Activated CD4-positive, alpha-beta T cell treated with anti-CD3 and anti-CD28 coated beads, Interleukin-2, amount 50 U/mL, for 4 hours (primary cell): ENCODE results near the gene TOP2A.
"Not testable (repeated sequence)": the region's sequence is repeated elsewhere in the genome, so short reads cannot be mapped to it uniquely, and the experiment has no call there.

Experiments
- DNase-seq, 2 experiments: peaks; one replicate each; pipeline ENCODE4 v3.0.0-alpha.2; 2020

Gene TOP2A

GRCh38 chr17:40373999-40374398 is 43.7 kb downstream of the TOP2A start:
- DNase-seq, result no peak

GRCh38 chr17:40373324-40373723 is 44.4 kb downstream of the TOP2A start:
- no peak for DNase-seq

- DNase-seq, result not testable (repeated sequence)
These were observed 45.1 kb downstream of the TOP2A start for GRCh38 chr17:40372644-40373043.

GRCh38 chr17:40372031-40372430 is 45.7 kb downstream of the TOP2A start:
- no peak for DNase-seq

DNA sequence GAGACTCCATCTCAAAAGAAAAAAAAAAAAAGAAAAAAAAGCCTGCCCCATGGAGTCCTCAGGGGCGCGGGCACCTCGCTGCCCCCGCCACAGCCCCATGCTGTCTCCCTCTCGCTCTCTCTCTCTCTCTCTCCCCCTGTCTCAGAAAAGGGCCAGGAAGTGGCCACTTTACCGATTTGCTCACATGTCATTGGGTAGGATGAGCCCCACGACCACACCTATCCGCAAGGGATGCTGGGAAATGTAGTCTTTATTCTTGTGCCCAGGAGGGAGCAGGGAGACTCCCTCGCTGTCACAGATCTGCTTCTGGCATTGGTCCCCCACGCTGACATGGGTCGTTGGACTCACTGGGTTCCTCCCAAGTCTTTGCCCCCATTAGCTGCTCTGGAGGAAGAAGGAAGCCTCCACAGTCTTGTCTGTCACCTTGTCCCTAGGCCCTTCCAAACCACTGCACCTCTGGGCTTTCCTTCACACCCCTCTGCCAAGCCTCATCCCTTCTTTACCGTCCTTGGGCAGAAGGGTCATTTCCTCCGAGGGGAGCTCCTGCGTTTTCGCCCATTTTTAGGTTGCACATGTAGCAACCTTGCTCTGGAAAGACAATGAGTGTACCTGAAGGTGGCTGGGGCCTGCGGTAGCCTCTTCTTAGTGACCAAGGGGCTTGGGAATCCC is 46.3 kb downstream of the TOP2A start:
- no peak for DNase-seq

DNA sequence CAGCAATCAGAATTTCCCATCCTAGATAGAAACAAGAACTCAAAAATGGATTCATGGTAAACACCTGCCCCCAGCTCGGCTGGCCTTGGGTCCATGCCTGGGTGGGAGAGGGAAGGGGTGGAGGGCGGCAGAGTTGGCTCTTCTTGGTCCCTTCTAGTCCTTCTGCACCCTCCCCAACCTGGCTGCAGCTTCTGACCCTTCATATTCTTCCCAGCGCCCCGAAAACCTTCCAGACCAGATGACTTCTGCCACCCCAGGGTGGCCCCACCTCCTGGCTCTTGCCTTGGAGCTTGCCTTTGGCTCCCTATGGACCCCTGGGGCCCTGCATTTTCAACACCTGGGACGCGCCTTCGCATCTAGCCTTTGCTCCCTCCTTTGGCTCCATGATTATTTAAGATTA is 47.8 kb downstream of the TOP2A start:
- DNase-seq, result no peak

- DNase-seq, result not testable (repeated sequence)
These were observed 50.0 kb downstream of the TOP2A start for GRCh38 chr17:40367728-40368127.

DNA sequence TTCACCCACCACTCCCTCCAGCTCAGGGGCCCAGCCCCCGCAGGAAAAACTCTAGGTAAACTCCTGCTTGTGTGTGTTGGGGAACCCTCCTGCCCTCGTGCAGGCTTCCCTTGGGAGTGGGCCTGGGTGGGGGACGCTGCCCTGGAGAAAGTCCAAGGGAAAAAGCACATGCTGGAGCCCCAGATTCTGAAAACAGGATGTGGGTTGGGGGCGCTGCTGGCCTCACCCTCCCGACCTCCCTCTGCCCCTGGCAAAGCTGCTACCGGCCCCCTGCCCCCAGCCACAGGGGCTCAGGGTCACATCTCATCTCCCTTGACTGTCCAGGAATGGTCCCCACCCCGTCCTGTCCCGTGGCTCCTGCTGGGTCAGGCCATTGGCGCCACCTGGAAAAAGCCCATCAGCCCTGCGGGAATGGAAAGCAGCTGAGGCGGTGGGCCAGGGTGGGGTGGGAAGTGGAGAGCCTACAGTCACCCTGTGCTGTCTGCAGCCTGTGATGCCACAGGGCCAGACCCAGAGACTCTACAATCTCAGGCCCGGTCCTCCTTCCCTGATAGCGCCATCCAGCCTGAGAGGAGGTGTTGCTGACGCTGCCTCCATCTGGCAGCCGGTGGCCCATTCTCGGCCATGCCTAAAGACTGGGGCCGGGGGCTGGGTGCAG is 50.7 kb downstream of the TOP2A start:
- DNase-seq, result no peak

DNA sequence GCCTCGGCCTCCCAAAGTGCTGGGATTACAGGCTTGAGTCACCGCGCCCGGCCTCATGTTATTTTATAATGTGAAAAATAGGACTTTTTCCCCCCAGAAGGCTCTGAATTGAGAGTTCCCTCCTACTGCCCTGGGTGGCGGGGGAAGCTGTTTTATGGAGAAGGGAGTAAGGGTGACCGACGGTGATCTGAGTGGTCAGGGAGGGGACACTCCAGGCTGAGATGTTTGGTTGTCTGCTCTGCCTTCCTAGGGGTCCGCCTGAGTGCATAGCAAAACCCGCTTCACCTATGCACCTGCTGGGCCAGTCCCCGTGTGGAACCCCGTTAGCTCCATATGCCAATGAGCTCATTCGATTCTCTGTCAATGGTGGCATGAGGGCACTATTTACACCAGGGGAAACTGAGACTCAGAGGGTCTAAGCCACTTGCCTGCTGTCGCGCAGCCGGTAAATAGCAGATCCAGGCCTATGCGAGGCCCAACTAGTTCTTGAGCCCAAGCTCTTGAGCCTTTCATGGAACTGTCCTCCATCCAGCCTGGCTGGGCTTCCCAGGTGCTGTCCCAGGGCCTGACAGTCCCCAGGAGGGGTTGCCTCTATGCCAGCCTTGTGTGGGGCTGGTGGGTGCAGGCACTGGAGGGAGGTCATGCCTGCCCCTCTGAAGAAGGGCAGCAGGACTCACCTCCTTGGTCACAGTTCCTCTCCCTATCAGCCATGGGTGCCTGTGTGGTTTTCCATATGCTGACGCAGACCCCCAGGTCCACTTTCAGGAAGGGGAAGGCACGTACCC is 51.4 kb downstream of the TOP2A start:
- no peak for DNase-seq

- DNase-seq, result no peak
These were observed 52.8 kb downstream of the TOP2A start for GRCh38 chr17:40364906-40365305.

- DNase-seq, result no peak
These were observed 53.4 kb downstream of the TOP2A start, which contains the start of gene GJD3 for GRCh38 chr17:40364121-40364861. Gene GJD3, minus strand, starts transcription at chr17:40364737. Its CDS starts 922 bp downstream, at chr17:40363815.

- DNase-seq, result no peak
These were observed 54.4 kb downstream of the TOP2A start for GRCh38 chr17:40363111-40363827.

GRCh38 chr17:40362696-40363110 is 55.0 kb downstream of the TOP2A start:
- DNase-seq, result peak; percentile 73 to 77

GRCh38 chr17:40361925-40362695 is 55.6 kb downstream of the TOP2A start:
- DNase-seq, result no peak

DNA sequence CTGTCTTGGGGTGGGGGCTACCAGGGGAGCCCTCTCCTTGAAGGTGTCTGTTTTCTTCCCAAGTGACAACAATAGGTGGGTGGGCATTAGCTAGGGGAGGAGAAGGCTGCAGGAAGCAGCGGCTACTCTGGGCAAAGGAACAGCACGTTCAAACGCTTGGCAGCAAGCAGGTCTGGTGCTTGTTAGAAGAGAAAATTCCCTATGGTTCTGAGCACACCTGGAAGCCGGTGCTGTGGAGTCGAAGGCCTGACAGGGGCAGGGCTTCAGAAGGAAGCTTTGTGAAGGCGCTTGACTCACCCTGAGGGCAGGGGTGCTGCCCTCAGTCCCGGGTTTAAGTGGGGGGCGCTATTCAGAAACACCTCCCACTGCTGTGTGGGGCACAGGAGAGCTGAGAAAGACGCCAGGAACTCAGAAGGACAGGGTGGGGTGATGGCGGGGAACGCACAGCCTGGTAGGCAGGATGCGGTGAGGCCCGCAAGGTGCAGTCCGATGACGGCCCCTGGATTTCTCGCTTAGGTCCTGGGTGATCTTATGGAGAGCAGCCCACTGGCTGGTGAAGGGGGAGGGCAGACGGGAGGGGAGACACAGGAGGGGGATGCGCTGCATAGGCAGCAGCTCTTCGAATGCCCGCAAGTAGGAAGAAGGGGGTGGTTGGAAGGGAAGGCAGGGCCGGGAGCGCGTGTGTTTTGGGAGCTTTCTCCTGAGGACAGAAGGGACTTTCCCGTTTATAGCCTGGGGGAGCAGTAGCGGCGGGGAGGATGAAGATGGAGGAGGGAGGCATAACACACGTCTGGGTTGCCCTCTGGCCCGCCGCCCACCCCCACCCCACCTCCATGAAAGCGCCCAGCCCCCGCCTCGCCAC is 56.4 kb downstream of the TOP2A start:
- no peak for DNase-seq

DNA sequence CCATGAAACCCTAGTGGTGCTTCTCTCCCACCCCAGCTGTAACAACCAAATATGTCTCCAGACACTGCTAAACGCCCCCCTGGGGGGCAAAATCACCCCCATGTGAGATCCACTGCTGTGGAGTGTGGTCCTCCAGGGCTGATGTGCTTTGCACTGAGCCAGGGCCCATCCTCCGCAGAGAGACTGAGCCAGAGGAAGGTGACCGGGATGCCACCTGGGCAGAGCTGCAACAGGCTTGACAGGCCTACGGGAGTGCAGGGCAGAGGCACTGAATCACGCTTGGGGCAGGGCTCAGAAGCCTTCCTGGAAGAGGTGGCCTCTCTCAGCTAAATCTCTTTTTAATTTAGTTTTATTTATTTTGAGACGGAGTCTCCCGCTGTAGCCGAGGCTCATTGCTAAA is 57.6 kb downstream of the TOP2A start:
- no peak for DNase-seq

DNA sequence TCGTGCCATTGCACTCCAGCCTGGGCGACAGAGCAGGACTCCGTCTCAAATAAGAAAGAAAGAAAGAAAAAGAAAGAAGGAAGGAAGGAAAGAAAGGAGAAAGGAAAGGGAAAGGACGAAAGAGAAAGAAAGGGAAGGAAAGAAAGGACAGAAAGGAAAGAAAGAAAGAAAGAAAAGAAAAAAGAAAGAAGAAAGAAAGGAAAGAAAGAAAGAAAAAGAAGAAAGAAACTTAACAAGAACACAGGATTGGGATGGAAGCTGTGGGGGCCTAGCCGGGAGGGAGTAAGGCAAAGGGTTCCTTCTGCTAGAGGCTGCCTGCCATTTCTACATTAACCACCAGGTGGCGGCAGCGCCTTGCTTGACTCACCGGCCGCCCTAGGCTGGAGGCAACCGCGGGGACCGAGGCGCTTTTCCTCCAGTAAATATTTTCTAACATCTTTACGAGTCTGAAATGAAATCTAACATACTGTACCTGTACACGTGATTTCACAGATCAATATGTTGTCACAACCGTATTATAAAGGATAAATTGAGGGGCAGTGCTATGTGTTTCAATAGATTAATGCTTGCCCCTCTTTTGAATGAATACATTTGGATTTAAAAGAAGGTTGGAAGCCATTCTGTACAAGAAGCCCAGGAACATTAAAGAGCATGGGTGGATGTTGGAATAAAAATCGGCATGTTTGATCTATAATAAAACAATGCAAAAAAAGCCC is 59.2 kb downstream of the TOP2A start:
- DNase-seq, result peak; percentile 86 to 89

- no peak for DNase-seq
These were observed 60.5 kb downstream of the TOP2A start for GRCh38 chr17:40356990-40357881.
